K562 (cell line): ENCODE data around the gene TMEM181. TPM values are rescaled to one million over a fixed set of nuclear protein-coding genes. Genes with fewer than 3 reads are reported as not detected.

Experiments
- ATAC-seq: fragments of 200-7000 bp; cut with Tn5 transposase; 3 replicates; pipeline ENCODE4 v1.9.1; 2020; ENCODE audit warnings: moderate library complexity
- BruUV-seq: library from RNA; stranded (reverse); fragments of 400-500 nt; replicated peaks from 2 replicates; lab custom pipeline; 2021; lab: Mats Ljungman, UMichigan
- CTCF ChIA-PET: fragments of 300-600 bp; formaldehyde crosslinking; extraction: SDS; loops from one replicate; lab custom pipeline; 2021; ENCODE audit warnings: low intra/inter-chr PET ratio; lab: Yijun Ruan, JAX
- POLR2A ChIA-PET: fragments of 300-600, 350-650 bp; sonication (Branson Sonifier 250); formaldehyde crosslinking; extraction: SDS; loops from one replicate; lab custom pipeline; 2021; ENCODE audit warnings: antibody characterized with exemption, inconsistent platforms; lab: Yijun Ruan, JAX
- DNase-seq, 4 experiments: peaks; one replicate each; pipeline versions ENCODE4 v3.0.0 to v3.0.0-alpha.2; 2011 to 2018; ENCODE audit warnings: low spot score in 3 of 4, mixed read lengths in 3 of 4; ENCODE audit errors: extremely low read depth in 1 of 4
- FAIRE-seq: peaks from 2 replicates; lab custom pipeline; 2011; peaks lifted over from hg19 to GRCh38; lab: Jason Lieb, UNC
- H2AFZ ChIP-seq: 2 replicates; pipeline ENCODE4 v1.6.0; 2011; ENCODE audit warnings: low read depth, low read length, control low read depth, inconsistent platforms
- H3K27ac ChIP-seq: fragments of 200-600 bp; 3 replicates; pipeline ENCODE4 v1.8.0; 2011; ENCODE audit warnings: low read depth, mild to moderate bottlenecking, control low read depth, inconsistent platforms, low read length, moderate library complexity, mixed read lengths; ENCODE audit errors: extremely low read depth
- H3K27me3 ChIP-seq, 2 experiments: fragments of 300-600 bp in 1 of 2; 2 replicates in 1 of 2; 3 replicates in 1 of 2; pipeline versions ENCODE4 v1.6.0 to v1.8.0; 2011; ENCODE audit warnings: inconsistent platforms in 2 of 2, low read length in 2 of 2, mild to moderate bottlenecking in 1 of 2, mixed read lengths in 1 of 2, moderate library complexity in 1 of 2; ENCODE audit not compliant: control insufficient read depth in 2 of 2, insufficient read depth in 2 of 2
- H3K36me3 ChIP-seq: fragments of 300-600 bp; 3 replicates; pipeline ENCODE4 v1.8.0; 2011; ENCODE audit warnings: mild to moderate bottlenecking, low read length, inconsistent platforms; ENCODE audit not compliant: control insufficient read depth, insufficient read depth
- H3K4me1 ChIP-seq, 2 experiments: fragments of 200-600 bp in 1 of 2; replicated peaks in 1 of 2; 2 replicates in 1 of 2; 3 replicates in 1 of 2; pipeline versions ENCODE4 v1.5.1 to v1.8.0; 2011; ENCODE audit warnings: inconsistent platforms in 2 of 2, low read length in 2 of 2, mild to moderate bottlenecking in 1 of 2, mixed read lengths in 1 of 2, moderate library complexity in 1 of 2; ENCODE audit not compliant: control insufficient read depth in 2 of 2, insufficient read depth in 2 of 2
- H3K4me2 ChIP-seq: 2 replicates; pipeline ENCODE4 v1.6.1; 2011; ENCODE audit warnings: low read length, control low read depth, inconsistent platforms, mixed read lengths; ENCODE audit not compliant: insufficient read depth
- H3K4me3 ChIP-seq: fragments of 200-600 bp; sonication (generic), shearing (Covaris generic); 2 replicates; pipeline ENCODE4 v1.5.1; 2016; ENCODE audit warnings: control low read depth, inconsistent platforms
- H3K79me2 ChIP-seq: fragments of 200-600 bp; 3 replicates; pipeline ENCODE4 v1.8.0; 2011; ENCODE audit warnings: low read length, inconsistent platforms; ENCODE audit not compliant: control insufficient read depth, insufficient read depth
- H3K9ac ChIP-seq, 2 experiments: 2 replicates each; pipeline versions ENCODE4 v1.6.0 to v1.6.1; 2011; ENCODE audit warnings: low read depth in 2 of 2, low read length in 2 of 2, control low read depth in 1 of 2, inconsistent platforms in 1 of 2, mild to moderate bottlenecking in 1 of 2, mixed read lengths in 1 of 2; ENCODE audit not compliant: insufficient read depth in 1 of 2
- H3K9me1 ChIP-seq: one replicate; pipeline ENCODE4 v1.6.0; 2011; ENCODE audit warnings: inconsistent platforms, mild to moderate bottlenecking, low read length, moderate library complexity; ENCODE audit not compliant: control insufficient read depth, insufficient read depth
- H3K9me3 ChIP-seq: replicated peaks from 2 replicates; pipeline ENCODE4 v1.5.1; 2011; ENCODE audit warnings: low read depth, low read length, inconsistent platforms; ENCODE audit not compliant: control insufficient read depth, insufficient read depth
- H4K20me1 ChIP-seq: replicated peaks from 2 replicates; pipeline ENCODE4 v1.6.1; 2011; ENCODE audit warnings: low read length, inconsistent platforms, mixed read lengths; ENCODE audit not compliant: control insufficient read depth, insufficient read depth
- CSDE1 ChIP-seq, 2 experiments: fragments of 450-650 bp; IDR thresholded peaks; 2 replicates each; pipeline ENCODE4 v1.6.1; 2016; ENCODE audit warnings: mild to moderate bottlenecking in 1 of 2
- ILK ChIP-seq: fragments of 450-650 bp; IDR thresholded peaks from 2 replicates; pipeline ENCODE4 v1.6.1; 2016; ENCODE audit warnings: missing genetic modification characterization, low read depth, mild to moderate bottlenecking, missing compliant biosample characterization, moderate library complexity, borderline replicate concordance
- IRF1 ChIP-seq: sonication (generic); formaldehyde crosslinking; IDR thresholded peaks from 2 replicates; pipeline ENCODE4 v1.8.0; 2022; ENCODE audit warnings: missing genetic modification reagents, mild to moderate bottlenecking, borderline replicate concordance
- POLR2B ChIP-seq: fragments of 450-650 bp; IDR thresholded peaks from 2 replicates; pipeline ENCODE4 v1.6.1; 2018; ENCODE audit warnings: low read depth; ENCODE audit not compliant: partially characterized antibody
- SREBF2 ChIP-seq: sonication (generic); formaldehyde crosslinking; IDR thresholded peaks from 2 replicates; pipeline ENCODE4 v1.4.0; 2020; ENCODE audit warnings: mild to moderate bottlenecking, missing genetic modification reagents
- ZSCAN29 ChIP-seq: fragments of 450-650 bp; IDR thresholded peaks from 2 replicates; pipeline ENCODE4 v1.6.1; 2017
- WGBS: fragments of 100-300 bp; shearing (Covaris generic); methylation state at CpG from one replicate; pipeline ENCODE4 v1.1.6; 2016; ENCODE audit warnings: low coverage, mixed read lengths; ENCODE audit not compliant: insufficient coverage; ENCODE audit errors: missing lambda C conversion rate; 5-methylcytosine and 5-hydroxymethylcytosine counted together
- in situ Hi-C: fragments of 300-500 bp; cut with MboI; formaldehyde crosslinking; loops from 4 replicates; pipeline ENCODE4 v1.15.0; 2018; ENCODE audit warnings: inconsistent platforms, mixed read lengths
- intact Hi-C: fragments of 100-400 bp; cut with micrococcal nuclease; formaldehyde crosslinking; loops from 2 replicates; pipeline ENCODE4 v1.14.2; 2022
- polyA plus RNA-seq, 8 experiments: library from polyadenylated mRNA; depleted of rRNA in 4 of 8; stranded (reverse) in 5 of 8; unstranded in 3 of 8; fragments of >200 nt; fragmentation: Nextera tagmentation in 2 of 8; fragmentation: Illumina TruSeq in 1 of 8; extraction: Ambion mirVana in 2 of 8; extraction: Trizol in 1 of 8; gene quantifications; 2 replicates each; pipeline versions ENCODE4 v1.2.1 to v1.2.3, GENCODE V29; 2011 to 2014; ENCODE audit warnings: inconsistent platforms in 1 of 8, missing spikeins in 1 of 8
- total RNA-seq, 7 experiments: library from RNA; depleted of rRNA in 6 of 7; stranded (reverse); fragments of >200 nt in 6 of 7; fragmentation: Illumina TruSeq in 2 of 7; extraction: Trizol in 2 of 7; gene quantifications; 2 replicates each; pipeline versions ENCODE4 v1.2.1 to v1.2.3, GENCODE V29; 2011 to 2021; ENCODE audit warnings: low replicate concordance in 1 of 7
- TF ChIP-seq, protein P1 (sequence below): fragments of 450-650 bp; formaldehyde crosslinking; IDR thresholded peaks from 2 replicates; pipeline ENCODE4 v1.4.0; 2020; ENCODE audit warnings: mild to moderate bottlenecking

TMEM181 gene
- total and polyA plus RNA-seq, 9 of the 15 experiments (the other 6 are each of a cell fraction or from before 2014, with no cell fraction given), result 5.6 to 27.2 (median 19.9) TPM

DNA sequence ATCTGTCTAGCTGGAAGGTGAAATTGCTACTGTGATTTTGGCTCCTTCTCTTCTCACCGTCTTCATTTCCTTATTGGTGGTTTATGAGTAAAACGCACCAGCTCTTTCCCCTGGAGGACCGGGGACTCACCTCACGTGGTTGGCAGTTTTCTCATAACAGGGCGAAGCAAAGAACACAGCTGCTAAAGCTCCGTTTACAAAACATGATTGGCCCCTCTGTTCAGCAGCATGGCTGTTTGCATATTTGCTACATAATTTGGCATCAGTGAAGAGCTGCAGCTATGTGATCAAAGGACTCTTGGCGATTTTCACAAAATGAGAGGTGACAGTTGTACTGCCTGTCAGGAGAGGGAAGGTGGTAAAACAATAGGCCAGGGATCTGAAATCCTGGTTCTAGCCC, 20.5 kb upstream of the TMEM181 start:
- Histone ChIP-seq H3K9me3 (no peaks in the 10 kb centered on the region), H2AFZ (no peak overlapping the region), H3K36me3 (no peaks in the 10 kb centered on the region), H3K79me2 (no peaks in the 10 kb centered on the region), H3K4me3 (no peak overlapping the region), H3K9me1 (no peaks in the 10 kb centered on the region), H3K4me2 (no peak overlapping the region), H3K4me1 (peaks cover 0 to 17% of the 10 kb centered on the region in 2 experiments; a peak in 4 of 5 replicates), H3K27me3 (peaks cover 54 to 66% of the 10 kb centered on the region in 2 experiments), H3K9ac (no peak overlapping the region), H4K20me1 (peaks cover 12% of the 10 kb centered on the region), H3K27ac (no peak overlapping the region)
- TF ChIP-seq ZSCAN29 (no peak), CSDE1 (IDR thresholded peaks at IDR 0.05) (no peak), ILK (tag) (no peak), POLR2B (no peak), IRF1 (CRISPR knock-in tag) (no peak), SREBF2 (CRISPR knock-in tag) (no peak)
- TF ChIP-seq, protein P1, sequence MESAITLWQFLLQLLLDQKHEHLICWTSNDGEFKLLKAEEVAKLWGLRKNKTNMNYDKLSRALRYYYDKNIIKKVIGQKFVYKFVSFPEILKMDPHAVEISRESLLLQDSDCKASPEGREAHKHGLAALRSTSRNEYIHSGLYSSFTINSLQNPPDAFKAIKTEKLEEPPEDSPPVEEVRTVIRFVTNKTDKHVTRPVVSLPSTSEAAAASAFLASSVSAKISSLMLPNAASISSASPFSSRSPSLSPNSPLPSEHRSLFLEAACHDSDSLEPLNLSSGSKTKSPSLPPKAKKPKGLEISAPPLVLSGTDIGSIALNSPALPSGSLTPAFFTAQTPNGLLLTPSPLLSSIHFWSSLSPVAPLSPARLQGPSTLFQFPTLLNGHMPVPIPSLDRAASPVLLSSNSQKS (CRISPR knock-in tag), result no peak
- 16% methylated on average over 7 of the region's 7 CpGs for WGBS
- no TSS peak for BruUV-seq
- ChIA-PET POLR2A (interaction anchor here (0.6 to 1.9 kb wide), 7 partner anchors 11 to 278 kb away, joined by 3 to 10 read pairs (median 4); no protein-coding TSS in a partner anchor), CTCF (no interaction called here)
- no peak for ATAC-seq
- no peak for DNase-seq
- in situ Hi-C loops, result no loop called here
- FAIRE-seq, result no peak
- intact Hi-C loops, result no loop called here
